ENCODE results near the gene ICAM4. TPM values are rescaled to one million over a fixed set of nuclear protein-coding genes. Genes with fewer than 3 reads are reported as not detected.

The ICAM4 gene
- polyA plus RNA-seq, 1 of the 3 experiments (the other 2 are of a cell fraction), result 0.05 TPM

- TF ChIP-seq TAF1 (IDR thresholded peaks at IDR 0.05; ENCODE audit: borderline replicate concordance, low read depth, low read length), result no peak; the same call in 1 of the 2 replicates
Measured at GRCh38 chr19:10269333-10270179, 17.2 kb upstream of the ICAM4 start (continued).

DNA sequence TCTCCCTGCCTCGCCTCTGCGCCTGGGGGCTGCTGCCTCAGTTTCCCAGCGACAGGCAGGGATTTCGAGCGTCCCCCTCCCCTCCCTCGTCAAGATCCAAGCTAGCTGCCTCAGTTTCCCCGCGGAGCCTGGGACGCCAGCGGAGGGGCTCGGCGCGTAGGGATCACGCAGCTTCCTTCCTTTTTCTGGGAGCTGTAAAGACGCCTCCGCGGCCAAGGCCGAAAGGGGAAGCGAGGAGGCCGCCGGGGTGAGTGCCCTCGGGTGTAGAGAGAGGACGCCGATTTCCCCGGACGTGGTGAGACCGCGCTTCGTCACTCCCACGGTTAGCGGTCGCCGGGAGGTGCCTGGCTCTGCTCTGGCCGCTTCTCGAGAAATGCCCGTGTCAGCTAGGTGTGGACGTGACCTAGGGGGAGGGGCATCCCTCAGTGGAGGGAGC, 16.6 kb upstream of the ICAM4 start:
- 25% methylated on average over 26 of the region's 37 CpGs for WGBS (ENCODE audit: low lambda C conversion rate)

GRCh38 chr19:10270616-10271394, 15.9 kb upstream of the ICAM4 start, which contains the start of gene ICAM1:
TSS of gene ICAM1 (plus strand) at chr19:10271120. CDS start at chr19:10271160, 40 bp downstream.
- CTCF ChIA-PET, result interaction anchor here (0.6 to 17.2 kb wide), 24 partner anchors 8 to 338 kb away, joined by 3 to 596 read pairs (median 7); partner anchors contain the start of genes CDC37, FDX2, ICAM4 and ICAM5
- POLR2A ChIA-PET, result interaction anchor here (1.0 to 1.4 kb wide), 2 partner anchors 44 to 46 kb away, joined by 3 to 5 read pairs; no protein-coding TSS in a partner anchor
- H3K9me3 ChIP-seq, result no peaks in the 10 kb centered on the region
- no peak within 1 kb of the TSS for H3K27ac ChIP-seq (ENCODE audit: low read depth in 2 of 2, low read length in 1 of 2)
- peak within 1 kb of the TSS; percentile 59 for H3K4me2 ChIP-seq
- no peaks in the 10 kb centered on the region for H3K79me2 ChIP-seq (ENCODE audit: insufficient read depth)
- peak; percentile 52 for DNase-seq
- no peaks in the 10 kb centered on the region for H3K27me3 ChIP-seq (ENCODE audit: insufficient read depth)
- H3K9me2 ChIP-seq, result no peaks in the 10 kb centered on the region
- peaks cover 2% of the 10 kb centered on the region for H3F3A ChIP-seq (replicated peaks; ENCODE audit: insufficient read depth)
- H2AFZ ChIP-seq (ENCODE audit: low read depth), result peak within 1 kb of the TSS; percentile 73; the same call in 1 of the 2 replicates
- no peak within 1 kb of the TSS for H3K9ac ChIP-seq
- peak within 1 kb of the TSS; percentile 26 to 27 for H3K4me3 ChIP-seq (ENCODE audit: low read depth in 2 of 2, low read length in 1 of 2)
- no peaks in the 10 kb centered on the region for H4K20me1 ChIP-seq (ENCODE audit: insufficient read depth)
- 8% methylated on average over 33 of the region's 51 CpGs for WGBS (ENCODE audit: low lambda C conversion rate)
- H3K4me1 ChIP-seq (ENCODE audit: control insufficient read depth in 1 of 2, insufficient read depth in 2 of 2, low read depth in 1 of 2, low read length in 1 of 2), result peaks cover 0 to 4% of the 10 kb centered on the region in 2 experiments; a peak in 2 of 4 replicates
- H3K36me3 ChIP-seq (replicated peaks in 1 of 2; ENCODE audit: control insufficient read depth in 1 of 2, insufficient read depth in 2 of 2, low read length in 1 of 2), result no peaks in the 10 kb centered on the region
- no peak for TF ChIP-seq RAD21 (IDR thresholded peaks at IDR 0.05; ENCODE audit: low read length)
- no peak; the same call in 1 of the 2 replicates for TF ChIP-seq SIN3A (IDR thresholded peaks at IDR 0.05; ENCODE audit: borderline replicate concordance, low read depth, low read length)
- no peak for TF ChIP-seq NRF1 (IDR thresholded peaks at IDR 0.05; ENCODE audit: low read depth, low read length)
- no peak for TF ChIP-seq ELF1 (IDR thresholded peaks at IDR 0.05)
- no peak for TF ChIP-seq GATA2 (CRISPR knock-in tag; IDR thresholded peaks at IDR 0.05)
- TF ChIP-seq, protein P1, sequence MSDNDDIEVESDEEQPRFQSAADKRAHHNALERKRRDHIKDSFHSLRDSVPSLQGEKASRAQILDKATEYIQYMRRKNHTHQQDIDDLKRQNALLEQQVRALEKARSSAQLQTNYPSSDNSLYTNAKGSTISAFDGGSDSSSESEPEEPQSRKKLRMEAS (IDR thresholded peaks at IDR 0.05; ENCODE audit: low read depth), result peak; percentile 85; the same call in 1 of the 2 replicates
- TF ChIP-seq FOXJ3 (CRISPR knock-in tag; IDR thresholded peaks at IDR 0.05), result no peak
- TF ChIP-seq NFIC (IDR thresholded peaks at IDR 0.05; ENCODE audit: borderline replicate concordance), result no peak
- TF ChIP-seq EZH2phosphoT487 (IDR thresholded peaks at IDR 0.05; ENCODE audit: borderline replicate concordance, low read depth), result no peak
- TF ChIP-seq TCF12 (IDR thresholded peaks at IDR 0.05), result no peak
- no peak for TF ChIP-seq FOSL2 (IDR thresholded peaks at IDR 0.05; ENCODE audit: borderline replicate concordance, low read depth)
- no peak for TF ChIP-seq JUND (IDR thresholded peaks at IDR 0.05)
- TF ChIP-seq, protein P2, sequence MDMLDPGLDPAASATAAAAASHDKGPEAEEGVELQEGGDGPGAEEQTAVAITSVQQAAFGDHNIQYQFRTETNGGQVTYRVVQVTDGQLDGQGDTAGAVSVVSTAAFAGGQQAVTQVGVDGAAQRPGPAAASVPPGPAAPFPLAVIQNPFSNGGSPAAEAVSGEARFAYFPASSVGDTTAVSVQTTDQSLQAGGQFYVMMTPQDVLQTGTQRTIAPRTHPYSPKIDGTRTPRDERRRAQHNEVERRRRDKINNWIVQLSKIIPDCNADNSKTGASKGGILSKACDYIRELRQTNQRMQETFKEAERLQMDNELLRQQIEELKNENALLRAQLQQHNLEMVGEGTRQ (IDR thresholded peaks at IDR 0.05; ENCODE audit: borderline replicate concordance, low read depth, low read length), result no peak
- TF ChIP-seq, protein P3, sequence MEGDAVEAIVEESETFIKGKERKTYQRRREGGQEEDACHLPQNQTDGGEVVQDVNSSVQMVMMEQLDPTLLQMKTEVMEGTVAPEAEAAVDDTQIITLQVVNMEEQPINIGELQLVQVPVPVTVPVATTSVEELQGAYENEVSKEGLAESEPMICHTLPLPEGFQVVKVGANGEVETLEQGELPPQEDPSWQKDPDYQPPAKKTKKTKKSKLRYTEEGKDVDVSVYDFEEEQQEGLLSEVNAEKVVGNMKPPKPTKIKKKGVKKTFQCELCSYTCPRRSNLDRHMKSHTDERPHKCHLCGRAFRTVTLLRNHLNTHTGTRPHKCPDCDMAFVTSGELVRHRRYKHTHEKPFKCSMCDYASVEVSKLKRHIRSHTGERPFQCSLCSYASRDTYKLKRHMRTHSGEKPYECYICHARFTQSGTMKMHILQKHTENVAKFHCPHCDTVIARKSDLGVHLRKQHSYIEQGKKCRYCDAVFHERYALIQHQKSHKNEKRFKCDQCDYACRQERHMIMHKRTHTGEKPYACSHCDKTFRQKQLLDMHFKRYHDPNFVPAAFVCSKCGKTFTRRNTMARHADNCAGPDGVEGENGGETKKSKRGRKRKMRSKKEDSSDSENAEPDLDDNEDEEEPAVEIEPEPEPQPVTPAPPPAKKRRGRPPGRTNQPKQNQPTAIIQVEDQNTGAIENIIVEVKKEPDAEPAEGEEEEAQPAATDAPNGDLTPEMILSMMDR (IDR thresholded peaks at IDR 0.05), result no peak
- TF ChIP-seq, protein P4, sequence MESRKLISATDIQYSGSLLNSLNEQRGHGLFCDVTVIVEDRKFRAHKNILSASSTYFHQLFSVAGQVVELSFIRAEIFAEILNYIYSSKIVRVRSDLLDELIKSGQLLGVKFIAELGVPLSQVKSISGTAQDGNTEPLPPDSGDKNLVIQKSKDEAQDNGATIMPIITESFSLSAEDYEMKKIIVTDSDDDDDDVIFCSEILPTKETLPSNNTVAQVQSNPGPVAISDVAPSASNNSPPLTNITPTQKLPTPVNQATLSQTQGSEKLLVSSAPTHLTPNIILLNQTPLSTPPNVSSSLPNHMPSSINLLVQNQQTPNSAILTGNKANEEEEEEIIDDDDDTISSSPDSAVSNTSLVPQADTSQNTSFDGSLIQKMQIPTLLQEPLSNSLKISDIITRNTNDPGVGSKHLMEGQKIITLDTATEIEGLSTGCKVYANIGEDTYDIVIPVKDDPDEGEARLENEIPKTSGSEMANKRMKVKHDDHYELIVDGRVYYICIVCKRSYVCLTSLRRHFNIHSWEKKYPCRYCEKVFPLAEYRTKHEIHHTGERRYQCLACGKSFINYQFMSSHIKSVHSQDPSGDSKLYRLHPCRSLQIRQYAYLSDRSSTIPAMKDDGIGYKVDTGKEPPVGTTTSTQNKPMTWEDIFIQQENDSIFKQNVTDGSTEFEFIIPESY (IDR thresholded peaks at IDR 0.05; ENCODE audit: borderline replicate concordance, low read depth), result no peak
- TF ChIP-seq RFX5 (IDR thresholded peaks at IDR 0.05; ENCODE audit: low read length), result no peak

More for the DNA sequence above, 16.6 kb upstream of the ICAM4 start:
- peak overlapping the region; percentile 26 to 27; a peak in 3 of 4 replicates for H3K4me3 ChIP-seq (ENCODE audit: low read depth in 2 of 2, low read length in 1 of 2)
- TF ChIP-seq TEAD4 (IDR thresholded peaks at IDR 0.05; ENCODE audit: borderline replicate concordance, insufficient read depth), result no peak
- H3K79me2 ChIP-seq (ENCODE audit: insufficient read depth), result no peaks in the 10 kb centered on the region
- H3K27me3 ChIP-seq (ENCODE audit: insufficient read depth), result no peaks in the 10 kb centered on the region
- H3K9me3 ChIP-seq, result no peaks in the 10 kb centered on the region
- H3K36me3 ChIP-seq (replicated peaks in 1 of 2; ENCODE audit: control insufficient read depth in 1 of 2, insufficient read depth in 2 of 2, low read length in 1 of 2), result no peaks in the 10 kb centered on the region
- H3F3A ChIP-seq (replicated peaks; ENCODE audit: insufficient read depth), result peaks cover 2% of the 10 kb centered on the region
- CTCF ChIA-PET, result interaction anchor here (0.7 to 17.2 kb wide), 23 partner anchors 10 to 243 kb away, joined by 3 to 596 read pairs (median 8); partner anchors contain the start of genes CDC37, FDX2, ICAM4 and ICAM5
- no peaks in the 10 kb centered on the region for H3K9me2 ChIP-seq
- H4K20me1 ChIP-seq (ENCODE audit: insufficient read depth), result no peaks in the 10 kb centered on the region
- H3K4me2 ChIP-seq, result peak overlapping the region; percentile 59
- POLR2A ChIA-PET, result interaction anchor here (1.3 to 1.4 kb wide), 3 partner anchors 12 to 119 kb away, joined by 3 to 10 read pairs (median 4); no protein-coding TSS in a partner anchor
- H3K4me1 ChIP-seq (ENCODE audit: control insufficient read depth in 1 of 2, insufficient read depth in 2 of 2, low read depth in 1 of 2, low read length in 1 of 2), result peaks cover 0 to 4% of the 10 kb centered on the region in 2 experiments; a peak in 2 of 4 replicates
- H2AFZ ChIP-seq (ENCODE audit: low read depth), result peak overlapping the region; percentile 73; the same call in 1 of the 2 replicates
- H3K9ac ChIP-seq, result no peak overlapping the region
- DNase-seq, result peak; percentile 39
- no peak overlapping the region for H3K27ac ChIP-seq (ENCODE audit: low read depth in 2 of 2, low read length in 1 of 2)
